GM18520 (cell line): ENCODE data around the gene TRANK1.

Source experiments
- ATAC-seq: cut with Tn5 transposase; IDR thresholded peaks from one replicate; pipeline ENCODE4 v1.9.1; 2021; ENCODE audit not compliant: unreplicated experiment

The TRANK1 gene

GRCh38 chr3:36811768-36812167 is 133.1 kb downstream of the TRANK1 start:
- no peak for ATAC-seq

DNA sequence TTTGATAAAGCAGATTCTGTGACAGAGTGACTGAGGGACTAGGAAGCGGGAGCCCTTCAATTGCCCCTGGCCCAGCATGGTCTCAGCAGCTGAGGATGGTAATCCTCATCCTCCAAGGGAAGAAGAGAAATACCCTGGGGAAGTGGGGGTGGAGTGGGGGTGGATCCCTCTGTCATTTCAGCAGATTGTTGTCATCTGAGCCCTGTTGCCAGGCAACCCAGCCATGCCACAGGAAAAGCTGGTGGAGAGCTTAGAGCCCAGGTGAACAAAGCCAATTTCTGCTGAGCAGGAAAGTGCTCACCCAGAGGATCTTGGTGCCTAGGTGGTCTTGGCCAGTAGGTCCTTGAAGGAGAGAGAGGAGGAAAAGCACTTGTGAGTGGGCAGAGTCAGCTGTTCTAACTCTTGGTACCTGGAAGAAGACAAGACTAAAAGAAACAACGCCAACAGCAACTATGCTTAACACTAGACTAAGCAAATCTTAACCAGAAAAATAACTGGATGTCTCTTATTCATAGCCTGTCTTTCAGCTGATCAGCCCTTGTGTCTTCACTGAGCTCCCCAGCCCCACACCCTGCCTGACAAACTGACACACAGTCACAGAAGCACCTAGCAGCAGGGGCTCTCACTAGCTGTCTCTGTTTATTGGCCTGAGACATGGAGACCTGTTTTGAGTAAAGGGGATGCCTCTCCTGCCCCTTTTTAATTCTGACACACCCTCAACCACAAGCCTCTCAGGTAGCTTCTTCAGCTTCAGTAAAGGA is 140.4 kb downstream of the TRANK1 start:
- no peak for ATAC-seq

GRCh38 chr3:36803091-36803791 is 141.6 kb downstream of the TRANK1 start:
- no peak for ATAC-seq

- no peak for ATAC-seq
Measured at GRCh38 chr3:36800533-36801116, 144.2 kb downstream of the TRANK1 start.

- ATAC-seq: no peak
Measured at GRCh38 chr3:36796881-36797280, 148.0 kb downstream of the TRANK1 start.

DNA sequence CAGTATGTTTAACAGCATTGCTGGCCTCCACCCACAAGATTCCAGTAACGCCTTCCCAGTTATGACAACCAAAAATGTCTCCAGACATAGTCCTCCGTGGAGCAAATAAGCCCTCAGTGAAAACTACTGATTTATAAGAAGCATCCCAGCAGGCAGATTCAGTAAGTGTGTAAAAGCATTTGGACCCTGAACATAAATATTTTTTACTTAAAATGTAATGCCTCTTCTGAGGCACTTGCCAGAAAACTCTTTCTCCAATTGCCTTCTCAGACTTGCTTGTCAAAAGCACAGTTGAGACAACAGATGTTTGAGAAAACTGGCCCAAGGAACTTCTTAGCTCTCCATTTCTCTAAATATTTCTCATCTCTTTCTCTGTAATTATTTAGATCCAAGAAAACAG is 148.7 kb downstream of the TRANK1 start:
- no peak for ATAC-seq

- no peak for ATAC-seq
Measured at GRCh38 chr3:36795622-36796021, 149.2 kb downstream of the TRANK1 start.

GRCh38 chr3:36792342-36792741 is 152.5 kb downstream of the TRANK1 start:
- no peak for ATAC-seq

- no peak for ATAC-seq
Measured at GRCh38 chr3:36790765-36791164, 154.1 kb downstream of the TRANK1 start.

- ATAC-seq: no peak
Measured at GRCh38 chr3:36786921-36787890, 157.6 kb downstream of the TRANK1 start.

- ATAC-seq: no peak
Measured at GRCh38 chr3:36784138-36784635, 160.7 kb downstream of the TRANK1 start.

- ATAC-seq: peak; percentile 69
Measured at GRCh38 chr3:36777424-36778218, 167.2 kb downstream of the TRANK1 start.
